Activated naive CD8-positive, alpha-beta T cell treated with anti-CD3 and anti-CD28 coated beads, Interleukin-2, amount 50 U/mL, for 16 hours (primary cell): ENCODE measurements around the gene KCNMA1.
"Not testable (repeated sequence)": the region's sequence is repeated elsewhere in the genome, so short reads cannot be mapped to it uniquely, and the experiment has no call there.

Source experiments
- DNase-seq: peaks from one replicate; pipeline ENCODE4 v3.0.0-alpha.2; 2020; ENCODE audit warnings: low read depth, low spot score

KCNMA1 gene

GRCh38 chr10:77371848-77372799 is 265.5 kb downstream of the KCNMA1 start:
- DNase-seq, result no peak

GRCh38 chr10:77371421-77371820 is 266.2 kb downstream of the KCNMA1 start:
- DNase-seq, result no peak

- no peak for DNase-seq
These were observed 269.6 kb downstream of the KCNMA1 start for GRCh38 chr10:77368006-77368405.

GRCh38 chr10:77363210-77363609 is 274.4 kb downstream of the KCNMA1 start:
- DNase-seq, result no peak

GRCh38 chr10:77361831-77362230 is 275.8 kb downstream of the KCNMA1 start:
- no peak for DNase-seq

- DNase-seq, result no peak
These were observed 276.2 kb downstream of the KCNMA1 start for GRCh38 chr10:77361426-77361825.

- no peak for DNase-seq
These were observed 276.8 kb downstream of the KCNMA1 start for GRCh38 chr10:77360835-77361234.

GRCh38 chr10:77359950-77360520 is 277.6 kb downstream of the KCNMA1 start:
- no peak for DNase-seq

- DNase-seq, result no peak
These were observed 278.3 kb downstream of the KCNMA1 start for GRCh38 chr10:77359287-77359691.

GRCh38 chr10:77358656-77359055 is 279.0 kb downstream of the KCNMA1 start:
- DNase-seq, result no peak

- DNase-seq, result no peak
These were observed 279.8 kb downstream of the KCNMA1 start for GRCh38 chr10:77357611-77358310.

- DNase-seq, result no peak
These were observed 280.4 kb downstream of the KCNMA1 start for GRCh38 chr10:77357185-77357584.

- no peak for DNase-seq
These were observed 281.8 kb downstream of the KCNMA1 start for GRCh38 chr10:77355844-77356243.

GRCh38 chr10:77351386-77351785 is 286.2 kb downstream of the KCNMA1 start:
- no peak for DNase-seq

- no peak for DNase-seq
These were observed 286.9 kb downstream of the KCNMA1 start for GRCh38 chr10:77350711-77351119.

- DNase-seq, result no peak
These were observed 287.5 kb downstream of the KCNMA1 start for GRCh38 chr10:77350134-77350533.

GRCh38 chr10:77349226-77349625 is 288.4 kb downstream of the KCNMA1 start:
- DNase-seq, result no peak

- DNase-seq, result no peak
These were observed 288.9 kb downstream of the KCNMA1 start for GRCh38 chr10:77348751-77349150.

- DNase-seq, result no peak
These were observed 289.5 kb downstream of the KCNMA1 start for GRCh38 chr10:77348082-77348481.

GRCh38 chr10:77347052-77347451 is 290.6 kb downstream of the KCNMA1 start:
- DNase-seq, result no peak

GRCh38 chr10:77341055-77341454 is 296.6 kb downstream of the KCNMA1 start:
- no peak for DNase-seq

GRCh38 chr10:77339872-77340271 is 297.7 kb downstream of the KCNMA1 start:
- DNase-seq, result not testable (repeated sequence)
